GM21786 (cell line): ENCODE data around the gene CDH23.

Source experiments
- ATAC-seq: cut with Tn5 transposase; IDR thresholded peaks from one replicate; pipeline ENCODE4 v1.9.1; 2021; ENCODE audit not compliant: unreplicated experiment

CDH23 gene

DNA sequence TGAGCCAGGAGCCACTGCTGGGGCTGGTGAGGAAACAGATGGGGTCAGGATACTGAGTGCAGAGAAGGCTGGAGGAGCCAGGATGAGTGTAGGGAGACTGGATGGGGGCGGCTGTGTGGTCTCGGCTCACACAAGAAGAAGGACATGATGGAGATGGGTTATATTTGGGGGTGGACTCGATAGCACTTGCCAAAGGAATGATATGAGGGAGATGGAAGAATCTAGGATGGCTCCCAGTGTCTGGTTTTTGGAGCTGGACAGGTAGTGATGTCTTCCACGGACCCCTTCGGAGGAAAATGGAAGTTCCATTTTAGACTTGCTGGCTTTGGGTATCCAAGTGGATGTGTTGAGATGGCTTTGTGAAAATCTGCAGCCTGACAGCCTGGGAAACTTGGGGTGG, 83.9 kb downstream of the CDH23 start:
- ATAC-seq = no peak

DNA sequence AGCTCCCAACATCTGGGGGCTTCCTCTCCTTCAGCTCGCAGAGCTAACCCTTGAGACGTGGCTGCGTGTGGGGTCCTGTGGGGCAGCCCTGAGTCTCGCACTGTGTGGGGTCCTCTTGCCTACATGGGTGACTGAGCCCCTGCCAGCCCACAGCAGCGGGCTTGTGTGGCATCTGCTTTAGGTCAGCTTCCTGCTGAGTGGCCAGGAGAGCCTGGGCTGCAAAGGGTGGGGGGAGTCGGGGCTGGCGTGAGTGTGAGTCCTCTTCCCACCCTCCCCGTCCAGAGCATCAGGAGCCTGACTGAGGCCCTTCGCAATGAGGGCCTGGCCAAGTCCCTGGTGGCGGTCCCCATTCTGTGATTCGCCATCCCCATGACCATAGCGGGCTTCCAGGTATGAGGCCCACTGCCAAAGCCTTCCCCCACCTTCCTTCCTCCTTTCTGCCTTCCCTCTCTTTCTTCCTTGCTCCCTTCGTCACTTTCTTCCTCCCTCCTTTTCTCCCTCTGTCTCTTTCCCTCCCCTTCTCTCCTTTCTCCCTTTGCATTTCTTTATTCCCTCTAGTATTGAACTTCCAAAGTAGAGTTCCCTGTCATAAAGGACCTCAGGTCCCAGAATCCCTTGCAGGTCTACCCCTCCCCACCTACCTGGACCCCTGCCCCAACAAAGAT, 85.2 kb downstream of the CDH23 start:
- ATAC-seq = no peak

DNA sequence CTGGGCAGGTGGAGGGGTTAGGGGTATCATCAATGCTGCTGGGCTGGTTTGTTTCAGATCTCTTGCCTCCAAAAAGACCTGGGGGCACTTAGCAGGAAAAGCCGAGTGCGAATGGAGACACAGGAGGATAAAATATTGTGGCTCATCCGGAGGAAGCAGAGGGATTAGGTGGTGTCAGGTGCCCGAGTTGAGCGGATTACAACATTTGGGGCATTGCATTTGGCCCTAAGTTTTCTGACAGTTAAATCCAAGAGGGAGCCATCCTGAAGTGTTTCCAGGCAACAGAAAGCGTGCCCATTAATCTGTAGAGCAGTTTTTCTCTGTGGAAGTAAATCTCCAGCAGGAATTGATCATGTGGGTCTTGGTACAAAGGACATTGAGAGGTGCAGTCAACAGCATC, 85.9 kb downstream of the CDH23 start:
- ATAC-seq = no peak

DNA sequence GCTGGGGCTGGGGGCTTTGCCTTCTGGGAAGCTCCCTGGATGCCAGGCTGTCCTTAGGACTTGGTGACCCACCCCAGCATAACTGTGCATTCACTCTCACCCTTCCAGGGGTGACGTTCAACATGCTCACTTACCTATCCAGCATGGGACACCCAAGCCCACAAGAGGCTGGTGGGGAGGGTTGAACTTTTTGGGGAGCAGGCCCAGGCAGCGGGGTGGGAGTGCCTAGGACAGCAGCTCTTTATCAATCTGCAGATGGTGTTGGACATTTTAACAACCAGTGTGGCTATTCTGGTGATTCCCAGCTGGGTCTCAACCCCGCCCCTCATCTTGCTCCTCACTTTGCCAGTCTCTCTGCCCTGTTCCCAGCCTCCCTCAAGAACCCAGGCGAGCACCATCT, 86.4 kb downstream of the CDH23 start:
- ATAC-seq = no peak

DNA sequence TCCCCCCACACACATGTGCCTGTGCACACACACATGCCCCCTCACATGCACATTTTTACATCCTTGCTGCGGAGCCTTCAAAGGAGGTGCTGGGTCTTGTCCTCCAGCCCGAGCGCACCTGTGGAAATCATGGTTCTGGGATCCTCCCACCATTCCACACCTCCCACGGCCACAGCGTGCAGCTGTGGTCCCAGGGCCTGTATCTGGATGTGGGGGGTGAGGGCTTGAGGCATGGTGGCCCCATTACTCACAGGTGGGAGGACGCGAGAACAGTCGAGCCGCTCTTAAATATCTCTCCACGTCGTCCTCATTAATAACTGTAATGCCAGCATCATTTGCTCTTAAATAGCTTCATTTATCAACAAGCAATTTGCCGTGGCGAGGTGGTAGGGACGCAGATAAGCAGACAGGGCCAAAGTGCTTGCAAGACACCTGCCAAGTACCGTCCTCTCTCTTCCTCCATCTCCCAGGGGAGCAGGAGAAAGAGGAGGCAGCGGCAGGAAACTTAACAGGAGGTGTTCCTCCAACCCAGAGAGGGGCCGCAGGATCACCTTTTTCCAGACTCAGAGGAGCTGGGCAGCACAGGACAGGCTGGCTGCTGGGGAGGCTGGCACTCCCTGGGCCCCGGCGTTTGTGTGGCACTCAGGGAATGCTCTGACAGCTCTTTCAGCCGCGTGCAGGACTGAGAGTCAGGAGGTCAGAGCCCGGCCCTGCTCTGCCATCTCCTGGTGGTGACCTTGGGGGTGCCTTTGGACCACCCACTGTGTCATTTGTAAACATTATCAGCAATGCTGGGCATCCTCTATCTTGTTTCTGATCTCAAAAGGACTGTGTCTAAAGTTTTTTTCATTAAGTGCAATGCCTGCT, 87.4 kb downstream of the CDH23 start:
- no peak for ATAC-seq

DNA sequence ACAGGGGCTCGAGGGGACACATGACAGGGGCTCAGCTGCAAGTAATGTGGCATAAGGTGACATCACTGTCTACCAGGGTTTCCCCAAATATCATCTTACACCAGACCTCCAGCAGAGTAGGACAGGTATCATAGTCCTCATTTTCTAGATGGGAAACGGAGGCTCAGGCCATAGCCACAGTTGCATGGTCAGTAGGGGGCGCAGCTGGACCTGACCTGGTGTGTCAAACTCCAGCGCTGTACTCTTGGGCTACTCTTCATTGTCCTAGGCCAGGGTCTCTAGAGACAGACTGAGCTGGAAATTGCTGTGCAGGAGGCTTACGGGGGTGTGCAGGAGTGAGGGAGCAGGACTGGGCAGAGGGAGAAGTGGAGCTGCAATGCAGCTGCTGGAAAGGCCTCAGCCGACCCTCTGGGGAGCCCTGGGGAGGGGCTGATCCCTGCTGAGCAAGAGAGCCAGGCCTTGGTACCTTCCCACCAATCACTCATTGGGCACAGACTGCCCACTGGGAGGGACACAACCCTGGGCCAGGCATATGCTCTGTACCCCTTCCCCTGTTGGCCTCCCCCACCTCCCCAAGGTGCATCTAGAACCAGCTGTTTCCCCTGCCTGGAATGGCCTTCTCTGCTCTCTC, 89.9 kb downstream of the CDH23 start:
- ATAC-seq = no peak

DNA sequence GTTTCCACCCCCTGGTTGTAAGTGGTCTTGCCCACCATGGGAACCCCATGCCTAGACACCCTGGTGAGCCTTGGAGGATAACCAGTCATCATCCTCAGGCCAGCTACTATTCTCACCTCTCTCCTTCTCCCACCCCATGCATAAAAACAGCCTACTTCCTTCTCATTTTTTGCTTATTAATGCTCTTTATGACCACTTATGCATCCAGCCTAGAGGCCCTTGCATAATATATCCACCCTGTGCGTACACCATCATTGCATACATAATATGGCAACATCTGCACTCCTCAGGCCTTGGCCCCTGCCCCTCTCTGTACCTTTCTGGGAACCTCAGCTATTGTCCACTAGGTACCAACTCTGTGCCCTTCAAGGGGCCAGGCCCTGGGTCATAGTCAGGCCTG, 91.0 kb downstream of the CDH23 start:
- ATAC-seq = no peak

DNA sequence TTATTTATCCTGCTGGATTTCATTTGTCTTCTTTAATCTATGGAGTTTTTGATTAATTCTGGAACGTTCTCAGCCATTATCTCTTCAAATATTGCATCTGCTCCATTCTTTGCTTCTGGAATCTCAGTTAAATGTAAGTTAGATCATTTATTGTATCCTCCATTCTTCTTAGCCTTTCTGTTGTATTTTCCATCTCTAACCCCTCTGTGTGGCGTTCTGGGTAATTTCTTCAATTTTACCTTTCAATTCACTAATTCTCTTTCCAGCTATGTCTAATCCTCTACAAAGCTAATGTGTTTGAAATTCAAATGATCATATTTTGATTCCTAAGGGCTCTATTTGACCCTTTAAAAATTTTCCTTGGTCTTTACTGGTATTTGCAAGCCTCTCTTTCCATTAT, 92.4 kb downstream of the CDH23 start:
- ATAC-seq = no peak

DNA sequence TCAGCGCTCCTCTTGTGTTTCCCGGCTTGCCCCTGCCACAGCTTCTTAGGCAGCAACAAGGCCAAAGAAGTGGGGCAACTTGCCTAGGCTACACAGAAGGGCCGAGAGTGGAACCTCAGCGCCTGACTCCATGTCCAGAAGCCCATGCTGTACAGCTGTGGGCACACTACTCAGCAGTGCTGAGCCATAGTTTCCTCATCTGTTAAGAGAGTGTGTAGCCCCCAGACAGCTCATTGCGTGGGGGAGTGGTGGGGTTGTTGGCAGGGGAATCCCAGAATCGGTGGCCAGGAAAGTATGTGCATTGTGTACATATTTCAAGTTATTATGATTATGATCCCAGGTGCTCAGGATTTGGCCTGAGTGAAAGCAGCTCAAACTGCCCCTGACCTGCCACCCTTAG, 96.2 kb downstream of the CDH23 start:
- ATAC-seq = no peak

DNA sequence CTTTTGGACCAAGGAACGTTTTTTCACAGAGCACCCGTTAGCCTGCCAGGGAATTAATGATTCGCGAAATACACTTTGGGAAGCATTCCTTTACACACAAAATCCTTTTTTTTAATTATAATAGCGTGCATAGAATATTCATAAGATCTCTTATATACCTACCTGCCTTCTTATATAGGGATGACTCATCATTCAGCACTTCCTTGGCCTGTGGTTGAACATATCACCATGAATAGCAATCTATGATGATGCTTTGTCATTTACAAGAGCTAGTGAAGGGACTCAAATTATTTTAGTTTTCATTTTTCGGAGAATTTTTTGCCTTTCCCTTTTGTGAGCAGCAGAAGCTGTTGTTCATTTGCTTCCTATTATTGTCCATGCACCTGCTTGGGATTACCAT, 97.0 kb downstream of the CDH23 start:
- ATAC-seq = no peak

DNA sequence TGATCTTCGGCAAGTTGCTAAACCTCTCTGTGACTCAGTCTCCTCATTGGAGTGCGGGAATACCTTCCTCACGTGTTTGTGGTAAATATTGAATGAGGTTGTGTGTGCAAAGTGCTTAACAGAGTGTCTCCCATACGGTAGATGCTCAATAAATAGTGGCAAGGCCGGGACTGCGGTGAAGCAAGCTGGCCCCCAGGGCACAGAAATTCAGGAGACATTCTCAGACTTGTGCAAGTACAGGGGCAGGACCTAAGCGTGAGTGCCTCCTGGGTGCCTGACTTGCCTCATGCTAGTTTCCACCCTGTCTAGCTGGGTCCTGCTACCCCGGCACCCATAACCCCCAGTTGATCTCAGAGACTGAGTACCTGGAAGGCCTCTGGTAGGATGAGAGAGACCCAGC, 97.8 kb downstream of the CDH23 start:
- no peak for ATAC-seq

DNA sequence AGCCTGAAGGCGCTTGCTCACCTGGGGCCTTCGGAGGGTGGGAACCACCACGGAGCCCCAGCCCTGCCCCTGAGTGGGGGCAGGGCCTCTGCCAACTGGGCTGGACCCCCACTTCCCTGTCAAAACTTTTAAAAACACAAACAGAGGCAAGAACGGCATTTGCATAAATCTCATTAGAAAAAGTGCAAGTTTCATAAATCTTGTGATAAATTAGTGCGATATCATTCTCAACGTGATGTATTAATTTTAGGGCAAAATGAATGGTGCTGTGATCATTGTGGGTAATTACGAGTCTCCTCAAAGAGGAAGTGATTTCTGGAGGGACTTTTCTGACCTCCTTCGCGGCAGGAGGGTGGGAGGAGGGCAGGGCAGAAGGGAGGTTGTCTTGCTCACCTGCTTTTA, 98.3 kb downstream of the CDH23 start:
- no peak for ATAC-seq

DNA sequence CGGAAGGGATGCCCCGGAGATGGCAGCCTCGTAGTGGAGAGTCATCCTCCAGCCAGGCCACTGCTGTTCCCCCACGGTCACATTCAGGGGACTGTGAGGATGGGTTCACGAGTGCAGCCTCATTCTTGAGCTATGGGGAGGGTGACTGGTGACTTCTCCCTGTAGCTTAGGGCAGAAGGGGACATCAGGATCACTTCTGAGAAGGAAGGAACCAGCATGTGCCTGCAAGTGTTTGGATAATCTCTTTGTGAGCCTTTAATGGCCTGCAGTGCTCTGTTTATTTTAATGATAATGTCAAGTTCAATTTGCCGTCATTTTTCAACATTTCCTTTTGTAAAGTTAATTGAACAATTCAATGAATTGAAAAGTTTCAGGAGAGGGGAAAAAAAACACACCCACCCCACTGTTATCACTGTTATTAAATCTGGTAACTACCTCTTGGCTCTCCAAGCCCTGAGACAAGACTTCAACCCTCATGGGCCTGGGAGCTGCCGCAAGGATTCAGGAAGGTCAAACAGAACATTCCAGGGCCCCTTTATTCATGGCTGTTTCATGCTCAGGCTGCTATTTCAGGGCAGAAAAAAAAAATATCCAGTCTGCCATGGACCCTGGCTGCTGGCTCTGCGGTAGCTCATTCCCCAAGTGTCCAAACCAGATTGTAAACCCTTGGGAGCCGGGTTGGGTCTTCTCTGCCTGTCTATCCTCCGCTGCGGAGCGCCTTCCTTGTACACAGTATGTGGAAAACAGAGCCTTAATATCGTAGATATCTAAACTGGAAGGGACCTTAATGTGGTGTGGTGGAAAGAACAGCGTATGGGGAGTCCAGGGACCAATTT, 100.4 kb downstream of the CDH23 start:
- ATAC-seq = no peak

DNA sequence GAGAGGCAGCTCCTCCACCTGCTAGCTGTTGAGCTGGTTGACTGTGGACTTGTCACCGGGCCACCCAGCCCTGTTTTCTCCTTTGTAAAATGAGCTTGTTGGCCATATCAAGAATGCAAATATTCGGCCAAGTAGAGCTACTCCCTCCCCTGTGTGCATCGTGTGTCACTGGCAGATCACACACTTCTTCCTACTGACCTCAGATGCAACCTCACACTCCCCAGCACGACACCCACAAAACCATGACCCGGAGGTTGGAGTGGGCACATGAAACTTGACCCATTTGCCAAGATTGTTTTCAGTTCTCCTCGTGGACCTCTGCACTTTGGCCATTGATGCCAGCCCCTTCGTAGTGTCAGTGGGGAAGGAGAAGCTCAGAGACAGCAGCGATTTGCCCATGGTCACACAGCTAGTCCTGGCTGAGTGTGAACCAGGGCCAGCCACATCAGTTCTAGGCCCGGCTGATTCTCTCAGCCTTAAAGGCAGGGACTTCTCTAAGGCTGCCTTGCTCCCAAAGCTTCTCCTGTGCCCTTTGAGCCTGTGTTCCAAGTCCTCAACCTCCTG, 101.1 kb downstream of the CDH23 start:
- no peak for ATAC-seq

DNA sequence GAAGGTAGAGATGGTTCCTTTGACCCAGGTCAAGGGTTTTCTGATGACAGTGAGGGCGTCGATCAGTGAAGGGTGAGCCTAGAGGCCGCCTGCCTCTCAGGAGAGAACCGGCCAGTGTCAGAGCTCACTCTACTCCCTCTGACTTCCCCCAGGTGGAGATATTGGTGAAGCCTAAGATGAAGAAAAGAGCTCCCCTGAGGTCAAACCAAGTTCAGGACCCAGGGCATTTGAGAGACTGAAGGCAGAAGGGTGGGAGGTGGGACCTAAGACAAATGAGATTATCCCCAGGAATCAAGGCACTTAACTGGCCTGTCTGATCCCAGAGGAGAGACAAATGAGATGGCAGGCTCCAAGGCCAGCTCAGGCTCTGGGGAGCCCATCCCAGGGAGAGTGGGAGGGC, 104.7 kb downstream of the CDH23 start:
- ATAC-seq = no peak

DNA sequence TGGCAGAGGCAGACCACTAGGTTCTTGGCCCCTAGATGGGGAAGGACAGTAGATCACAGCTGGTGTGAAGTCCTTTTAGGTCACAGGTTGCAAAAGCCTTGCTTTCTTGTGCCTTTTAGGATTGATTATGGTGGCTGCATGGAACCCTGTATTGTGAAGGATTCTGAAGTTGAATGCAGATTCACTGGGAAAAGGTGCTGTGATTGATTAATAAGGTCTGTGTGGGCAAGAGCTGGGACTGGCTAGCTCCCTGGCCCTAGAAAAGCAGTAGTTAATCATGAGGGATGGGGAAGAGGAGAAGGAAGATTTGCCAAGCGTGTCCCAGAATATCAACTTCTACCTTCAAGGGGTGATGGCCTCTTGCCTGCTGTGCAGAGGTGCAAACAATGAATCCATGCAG, 105.5 kb downstream of the CDH23 start:
- no peak for ATAC-seq

DNA sequence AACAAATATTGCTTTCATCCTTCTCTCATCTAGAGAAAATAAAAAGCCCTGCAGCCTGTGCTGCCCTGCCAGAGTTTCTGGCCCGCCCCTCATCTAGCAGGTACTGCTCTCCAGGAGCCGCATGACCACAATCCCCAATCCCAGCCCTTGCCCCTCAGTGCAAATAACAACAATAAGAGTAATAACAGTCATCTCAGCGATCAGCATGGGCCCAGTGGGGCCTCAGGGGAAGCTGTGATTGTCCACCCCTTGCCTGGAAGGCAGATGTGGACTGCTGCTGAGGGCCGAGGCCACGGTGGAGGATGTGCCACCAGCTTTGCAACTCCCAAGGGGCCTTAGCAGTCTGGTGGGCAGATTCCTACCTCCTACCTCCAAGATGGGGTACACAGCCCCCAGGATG, 106.1 kb downstream of the CDH23 start:
- no peak for ATAC-seq

DNA sequence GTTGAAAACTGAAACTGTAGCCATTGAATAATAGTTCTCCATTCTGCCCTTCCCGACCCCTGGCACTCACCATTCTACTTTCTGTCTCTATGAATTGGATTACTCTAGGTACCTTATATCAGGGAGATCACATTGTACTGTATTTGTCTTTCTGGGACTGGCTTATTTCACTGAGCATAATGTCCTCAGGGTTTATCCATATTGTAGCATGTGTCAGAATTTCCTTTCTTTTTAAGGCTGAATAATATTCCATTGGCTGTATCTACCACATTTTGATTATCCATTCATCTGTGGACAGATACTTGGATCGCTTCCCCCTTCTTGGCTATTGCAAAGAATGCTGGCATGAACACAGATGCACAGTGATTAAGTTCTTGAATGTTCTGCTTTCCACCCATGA, 107.4 kb downstream of the CDH23 start:
- ATAC-seq = no peak

DNA sequence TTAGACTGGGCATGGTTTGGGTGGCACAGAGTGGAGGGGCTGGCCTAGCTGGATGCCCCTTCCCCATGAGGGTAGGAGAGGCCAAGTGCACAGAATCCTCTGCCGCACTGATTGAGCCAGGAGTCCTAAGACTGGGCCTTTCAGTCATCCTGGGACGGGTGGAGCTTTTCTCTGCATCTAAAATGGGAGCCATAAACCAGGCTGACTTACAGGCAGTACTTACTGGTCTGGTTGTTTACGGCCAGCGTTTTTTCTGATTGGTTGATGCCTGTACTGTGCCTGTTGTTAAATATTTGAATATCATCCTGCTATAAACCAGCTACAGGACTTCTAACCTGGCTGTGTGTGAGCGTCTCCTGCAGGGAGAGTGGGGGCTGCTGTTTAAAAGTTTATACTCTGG, 107.8 kb downstream of the CDH23 start:
- no peak for ATAC-seq

DNA sequence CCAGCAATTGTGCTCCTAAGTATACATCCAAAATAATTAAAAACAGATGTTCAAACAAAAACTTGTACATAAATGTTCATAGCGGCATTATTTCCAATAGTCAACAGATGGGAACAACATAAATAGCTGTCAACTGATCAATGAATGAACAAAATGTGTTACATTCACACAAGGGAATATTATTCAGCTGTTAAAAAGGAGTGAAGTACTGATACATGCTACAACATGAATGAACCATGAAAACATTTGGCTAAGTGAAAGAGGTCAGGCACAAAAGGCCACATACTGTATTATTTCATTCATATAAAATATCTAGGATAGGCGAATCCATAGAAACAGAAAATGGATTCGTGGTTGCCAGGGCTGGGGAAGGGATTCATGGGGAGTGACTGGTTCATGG, 109.1 kb downstream of the CDH23 start:
- ATAC-seq = no peak

DNA sequence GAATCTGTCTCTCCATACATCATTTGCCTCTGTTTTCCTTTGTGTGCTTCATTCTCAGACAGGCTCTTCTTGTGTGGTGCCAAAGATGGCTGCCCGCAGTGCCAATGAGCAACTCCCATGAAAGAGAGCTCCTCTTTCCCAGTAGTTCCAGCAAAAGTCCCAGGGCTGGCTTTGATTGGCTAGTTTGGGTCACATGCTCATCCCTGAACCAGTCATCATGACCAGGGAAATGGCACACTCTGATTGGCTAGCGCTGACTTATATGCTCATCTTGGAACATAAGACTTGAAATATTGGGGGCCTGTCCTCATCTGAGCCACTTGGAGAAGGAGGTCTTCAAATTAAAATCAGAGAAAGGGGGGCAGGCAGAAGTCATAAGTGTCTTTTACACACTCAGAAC, 112.7 kb downstream of the CDH23 start:
- ATAC-seq = no peak
